GM23338 (cell line): ENCODE measurements around the gene LRSAM1. TPM values are rescaled to one million over a fixed set of nuclear protein-coding genes. Genes with fewer than 3 reads are reported as not detected.

ENCODE experiments used
- ATAC-seq: fragments of 200-7000 bp; cut with Tn5 transposase; 3 replicates; pipeline ENCODE4 v1.9.1; 2020
- DNase-seq: peaks from one replicate; pipeline ENCODE4 v3.0.0-alpha.2; 2015; ENCODE audit warnings: low spot score
- H2AFZ ChIP-seq: fragments of 200-600 bp; sonication (generic); 2 replicates; pipeline ENCODE4 v1.8.0; 2016; ENCODE audit warnings: antibody characterized with exemption, mild to moderate bottlenecking, moderate library complexity
- H3F3A ChIP-seq: fragments of 200-600 bp; sonication (generic); replicated peaks from 2 replicates; pipeline ENCODE4 v1.8.0; 2017; ENCODE audit warnings: antibody characterized with exemption, mixed run types, low read depth
- H3K27ac ChIP-seq: fragments of 200-600 bp; sonication (generic); 2 replicates; pipeline ENCODE4 v1.6.1; 2016; ENCODE audit warnings: low read depth
- H3K27me3 ChIP-seq: fragments of 200-600 bp; sonication (generic); 2 replicates; pipeline ENCODE4 v1.8.0; 2016; ENCODE audit warnings: mild to moderate bottlenecking, mixed run types, moderate library complexity; ENCODE audit not compliant: insufficient read depth
- H3K36me3 ChIP-seq: fragments of 200-600 bp; sonication (generic); 2 replicates; pipeline ENCODE4 v1.8.0; 2016; ENCODE audit warnings: mild to moderate bottlenecking; ENCODE audit not compliant: insufficient read depth
- H3K4me1 ChIP-seq: fragments of 200-600 bp; sonication (generic); 2 replicates; pipeline ENCODE4 v1.8.0; 2016; ENCODE audit warnings: mild to moderate bottlenecking, moderate library complexity; ENCODE audit not compliant: insufficient read depth
- H3K4me2 ChIP-seq: fragments of 200-600 bp; sonication (generic); 2 replicates; pipeline ENCODE4 v1.7.1; 2017; ENCODE audit warnings: mixed run types
- H3K4me3 ChIP-seq: fragments of 200-600 bp; sonication (generic); 2 replicates; pipeline ENCODE4 v1.6.1; 2016; ENCODE audit warnings: mixed run types
- H3K79me2 ChIP-seq: fragments of 200-600 bp; sonication (generic); replicated peaks from 2 replicates; pipeline ENCODE4 v1.8.0; 2017; ENCODE audit warnings: mild to moderate bottlenecking; ENCODE audit not compliant: insufficient read depth
- H3K9me2 ChIP-seq: fragments of 200-600 bp; sonication (generic); 2 replicates; pipeline ENCODE4 v1.8.0; 2017; ENCODE audit not compliant: insufficient read depth
- H4K20me1 ChIP-seq: fragments of 200-600 bp; sonication (generic); replicated peaks from 2 replicates; pipeline ENCODE4 v1.8.0; 2017; ENCODE audit warnings: mild to moderate bottlenecking; ENCODE audit not compliant: insufficient read depth
- H3K27ac Mint-ChIP-seq: 2 replicates; pipeline ENCODE4 v1.8.0; 2020; ENCODE audit warnings: inconsistent platforms, mild to moderate bottlenecking, moderate library complexity, mixed read lengths
- H3K27me3 Mint-ChIP-seq: 3 replicates; pipeline ENCODE4 v1.8.0; 2022; ENCODE audit warnings: low read depth, mild to moderate bottlenecking, moderate library complexity, mixed read lengths, inconsistent platforms; ENCODE audit not compliant: insufficient read depth, poor library complexity
- H3K36me3 Mint-ChIP-seq: 3 replicates; pipeline ENCODE4 v1.8.0; 2021; ENCODE audit warnings: low read depth, mild to moderate bottlenecking, inconsistent platforms, moderate library complexity, mixed read lengths
- H3K4me1 Mint-ChIP-seq: 3 replicates; pipeline ENCODE4 v1.8.0; 2020; ENCODE audit warnings: mild to moderate bottlenecking, inconsistent platforms, mixed read lengths
- H3K4me3 Mint-ChIP-seq: 3 replicates; pipeline ENCODE4 v1.8.0; 2021; ENCODE audit warnings: moderate library complexity, mild to moderate bottlenecking, inconsistent platforms, mixed read lengths
- H3K9me3 Mint-ChIP-seq: 3 replicates; pipeline ENCODE4 v1.8.0; 2020; ENCODE audit warnings: moderate library complexity, mild to moderate bottlenecking, inconsistent platforms, mixed read lengths
- CREB1 ChIP-seq: fragments of 250-450 bp; sonication (Bioruptor Pico); IDR thresholded peaks from 2 replicates; pipeline ENCODE4 v1.5.0; 2020; ENCODE audit warnings: low read depth, mild to moderate bottlenecking, moderate library complexity
- CTCF ChIP-seq, 2 experiments: fragments of 200-600 bp in 1 of 2; sonication (generic) in 1 of 2; conservative IDR thresholded peaks; 2 replicates each; pipeline versions ENCODE4 v1.5.1 to v1.6.1; 2016 to 2017; ENCODE audit warnings: antibody characterized with exemption in 2 of 2, low read depth in 2 of 2, mild to moderate bottlenecking in 2 of 2, moderate library complexity in 1 of 2
- ETS1 ChIP-seq: IDR thresholded peaks from 2 replicates; pipeline ENCODE4 v1.6.1; 2016; ENCODE audit warnings: antibody characterized with exemption
- EZH2 ChIP-seq: fragments of 200-600 bp; sonication (generic); IDR thresholded peaks from one replicate; pipeline ENCODE4 v1.8.0; 2017; ENCODE audit warnings: antibody characterized with exemption, mild to moderate bottlenecking, low read depth; ENCODE audit not compliant: unreplicated experiment
- EZH2phosphoT487 ChIP-seq: fragments of 200-600 bp; sonication (generic); IDR thresholded peaks from one replicate; pipeline ENCODE4 v1.8.1; 2018; ENCODE audit warnings: antibody characterized with exemption; ENCODE audit not compliant: unreplicated experiment
- JUNB ChIP-seq: IDR thresholded peaks from one replicate; pipeline ENCODE4 v1.6.1; 2016; ENCODE audit warnings: antibody characterized with exemption; ENCODE audit not compliant: unreplicated experiment
- NANOG ChIP-seq: IDR thresholded peaks from 2 replicates; pipeline ENCODE4 v1.6.1; 2016; ENCODE audit warnings: antibody characterized with exemption, borderline replicate concordance
- POLR2AphosphoS5 ChIP-seq: IDR thresholded peaks from 2 replicates; pipeline ENCODE4 v1.6.1; 2016; ENCODE audit warnings: antibody characterized with exemption, low read depth
- REST ChIP-seq: IDR thresholded peaks from one replicate; pipeline ENCODE4 v1.6.1; 2018; ENCODE audit warnings: antibody characterized with exemption; ENCODE audit not compliant: unreplicated experiment
- STAT1 ChIP-seq: IDR thresholded peaks from one replicate; pipeline ENCODE4 v1.6.1; 2016; ENCODE audit warnings: antibody characterized with exemption; ENCODE audit not compliant: unreplicated experiment
- ZNF114 ChIP-seq: fragments of 250-450 bp; sonication (Bioruptor Pico); IDR thresholded peaks from 2 replicates; pipeline ENCODE4 v1.5.0; 2020; ENCODE audit warnings: mild to moderate bottlenecking, moderate library complexity
- ZNF331 ChIP-seq: fragments of 250-450 bp; sonication (Bioruptor Pico); IDR thresholded peaks from 2 replicates; pipeline ENCODE4 v1.5.0; 2020; ENCODE audit warnings: low read depth, mild to moderate bottlenecking, moderate library complexity
- ZNF462 ChIP-seq: fragments of 250-450 bp; sonication (Bioruptor Pico); IDR thresholded peaks from 2 replicates; pipeline ENCODE4 v1.5.0; 2020; ENCODE audit warnings: mild to moderate bottlenecking, moderate library complexity
- polyA plus RNA-seq: library from polyadenylated mRNA; unstranded; fragments of >200 nt; fragmentation: Nextera tagmentation; extraction: Ambion mirVana; gene quantifications from 2 replicates; pipeline ENCODE4 v1.2.1, GENCODE V29; 2016
- total RNA-seq: library from RNA; depleted of rRNA; stranded (reverse); fragments of >200 nt; shearing (Covaris generic); gene quantifications from 2 replicates; pipeline ENCODE4 v1.2.3, GENCODE V29; 2014

LRSAM1 gene
- total and polyA plus RNA-seq, 2 experiments from 2014 or later = 12.8 to 21.9 TPM

- peak overlapping the region; percentile 95 for H2AFZ ChIP-seq
- H3K4me2 ChIP-seq = peak overlapping the region; percentile 96
- Mint-ChIP-seq H3K4me3 (peak overlapping the region; percentile 99), H3K36me3 (peaks cover 58% of the 10 kb centered on the region), H3K27ac (peak overlapping the region; percentile 99), H3K27me3 (peaks cover 45% of the 10 kb centered on the region), H3K4me1 (peaks cover 21% of the 10 kb centered on the region), H3K9me3 (peaks cover 12% of the 10 kb centered on the region)
- peaks cover 48% of the 10 kb centered on the region for H3K79me2 ChIP-seq
- H3K9me2 ChIP-seq = no peaks in the 10 kb centered on the region
- H3F3A ChIP-seq = peaks cover 49% of the 10 kb centered on the region
- H3K4me1 ChIP-seq = peaks cover 17% of the 10 kb centered on the region
- DNase-seq (no peak), ATAC-seq (no peak)
- peaks cover 42% of the 10 kb centered on the region for H3K36me3 ChIP-seq
- peak overlapping the region; percentile 85 for H3K27ac ChIP-seq
- peak overlapping the region; percentile 100 for H3K4me3 ChIP-seq
- TF ChIP-seq EZH2phosphoT487 = no peak
- no peak for TF ChIP-seq POLR2AphosphoS5
- no peak for TF ChIP-seq ZNF114 (CRISPR knock-in tag)
- TF ChIP-seq ETS1 = no peak
- no peak for TF ChIP-seq ZNF462 (CRISPR knock-in tag)
- TF ChIP-seq CREB1 = no peak
- no peak for TF ChIP-seq REST
- TF ChIP-seq ZNF331 = no peak
- no peak for TF ChIP-seq CTCF (conservative IDR thresholded peaks at IDR 0.05; ENCODE audit: low read depth in 2 of 2)
- TF ChIP-seq EZH2 = no peak
- no peak for TF ChIP-seq NANOG
- no peak for TF ChIP-seq STAT1
- TF ChIP-seq JUNB = no peak
- H3K27me3 ChIP-seq = no peaks in the 10 kb centered on the region
- H4K20me1 ChIP-seq = peaks cover 38% of the 10 kb centered on the region
Measured at GRCh38 chr9:127451608-127451857, 223 bp downstream of the LRSAM1 start.
